WTC11 (cell line): ENCODE results near the gene CNTN1. TPM values are rescaled to one million over a fixed set of nuclear protein-coding genes. Genes with fewer than 3 reads are reported as not detected.

Experiments
- ATAC-seq: fragments of 200-7000 bp; cut with Tn5 transposase; 2 replicates; pipeline ENCODE4 v1.10.0; 2021; ENCODE audit warnings: mild to moderate bottlenecking, moderate library complexity
- CTCF ChIA-PET: fragments of 300-600 bp; sonication (Branson Sonifier 250); formaldehyde crosslinking; loops from one replicate; lab custom pipeline; 2021; ENCODE audit warnings: antibody characterized with exemption; lab: Charles Lee
- POLR2A ChIA-PET: fragments of 350-600 bp; sonication (Branson Sonifier 250); formaldehyde crosslinking; loops from one replicate; lab custom pipeline; 2021; ENCODE audit warnings: antibody characterized with exemption; lab: Charles Lee
- DNase-seq: peaks from one replicate; pipeline ENCODE4 v3.0.0; 2021; ENCODE audit warnings: low spot score
- H3K27ac Mint-ChIP-seq: 2 replicates; pipeline ENCODE4 v1.8.0; 2021; ENCODE audit warnings: mixed read lengths
- H3K27me3 Mint-ChIP-seq: 2 replicates; pipeline ENCODE4 v1.8.0; 2021; ENCODE audit warnings: low read depth, mild to moderate bottlenecking, moderate library complexity, mixed read lengths
- H3K36me3 Mint-ChIP-seq: 2 replicates; pipeline ENCODE4 v1.8.0; 2021; ENCODE audit warnings: mixed read lengths
- H3K4me1 Mint-ChIP-seq: 2 replicates; pipeline ENCODE4 v1.8.0; 2022; ENCODE audit warnings: mixed read lengths
- H3K4me3 Mint-ChIP-seq: 2 replicates; pipeline ENCODE4 v1.8.0; 2021; ENCODE audit warnings: mild to moderate bottlenecking, moderate library complexity, mixed read lengths
- H3K9me3 Mint-ChIP-seq: 2 replicates; pipeline ENCODE4 v1.8.0; 2021; ENCODE audit warnings: mixed read lengths
- ATF6 ChIP-seq: sonication (generic); formaldehyde crosslinking; IDR thresholded peaks from 2 replicates; pipeline ENCODE4 v1.8.1; 2023; ENCODE audit warnings: mild to moderate bottlenecking, missing genetic modification reagents
- E2F4 ChIP-seq: sonication (generic); formaldehyde crosslinking; IDR thresholded peaks from 2 replicates; pipeline ENCODE4 v1.8.1; 2022; ENCODE audit warnings: low read depth, mild to moderate bottlenecking, moderate library complexity, missing genetic modification reagents, borderline replicate concordance
- ESRRA ChIP-seq: sonication (generic); formaldehyde crosslinking; IDR thresholded peaks from 2 replicates; pipeline ENCODE4 v1.8.1; 2022; ENCODE audit warnings: mild to moderate bottlenecking, missing genetic modification reagents, borderline replicate concordance
- FOXJ3 ChIP-seq: sonication (generic); formaldehyde crosslinking; IDR thresholded peaks from 2 replicates; pipeline ENCODE4 v1.9.0; 2021; ENCODE audit warnings: missing genetic modification reagents, mild to moderate bottlenecking, borderline replicate concordance
- IRF2 ChIP-seq: sonication (generic); formaldehyde crosslinking; IDR thresholded peaks from 2 replicates; pipeline ENCODE4 v1.8.0; 2022; ENCODE audit warnings: low read depth, missing genetic modification reagents, borderline replicate concordance
- JUN ChIP-seq: sonication (generic); formaldehyde crosslinking; IDR thresholded peaks from 2 replicates; pipeline ENCODE4 v1.8.0; 2023; ENCODE audit warnings: mild to moderate bottlenecking, missing genetic modification reagents
- MYBL2 ChIP-seq: sonication (generic); formaldehyde crosslinking; IDR thresholded peaks from 2 replicates; pipeline ENCODE4 v1.8.1; 2023; ENCODE audit warnings: mild to moderate bottlenecking, moderate library complexity, missing genetic modification reagents
- PRDM15 ChIP-seq: sonication (generic); formaldehyde crosslinking; IDR thresholded peaks from 2 replicates; pipeline ENCODE4 v1.8.0; 2022; ENCODE audit warnings: missing genetic modification reagents
- PREB ChIP-seq: sonication (generic); formaldehyde crosslinking; IDR thresholded peaks from 2 replicates; pipeline ENCODE4 v1.8.1; 2022; ENCODE audit warnings: mild to moderate bottlenecking, missing genetic modification reagents, moderate library complexity, borderline replicate concordance
- PRRX2 ChIP-seq: fragments of 250-450 bp; sonication (Bioruptor Pico); IDR thresholded peaks from 2 replicates; pipeline ENCODE4 v1.8.0; 2021; ENCODE audit warnings: mild to moderate bottlenecking
- ZBTB21 ChIP-seq: sonication (generic); formaldehyde crosslinking; IDR thresholded peaks from 2 replicates; pipeline ENCODE4 v1.8.1; 2023; ENCODE audit warnings: mild to moderate bottlenecking, missing genetic modification reagents, borderline replicate concordance
- ZNF219 ChIP-seq: sonication (generic); formaldehyde crosslinking; IDR thresholded peaks from 2 replicates; pipeline ENCODE4 v1.8.0; 2023; ENCODE audit warnings: missing genetic modification reagents, mild to moderate bottlenecking, borderline replicate concordance
- ZNF512 ChIP-seq: sonication (generic); formaldehyde crosslinking; IDR thresholded peaks from 2 replicates; pipeline ENCODE4 v1.8.1; 2022; ENCODE audit warnings: missing genetic modification reagents, borderline replicate concordance
- total RNA-seq: library from RNA; stranded (reverse); gene quantifications from 3 replicates; pipeline ENCODE4 v1.2.3, GENCODE V29; 2021
- TF ChIP-seq, protein P1 (sequence below): sonication (generic); formaldehyde crosslinking; IDR thresholded peaks from 2 replicates; pipeline ENCODE4 v1.8.1; 2023; ENCODE audit warnings: mild to moderate bottlenecking, missing genetic modification reagents
- TF ChIP-seq, protein P2 (sequence below): sonication (generic); formaldehyde crosslinking; IDR thresholded peaks from 2 replicates; pipeline ENCODE4 v1.8.1; 2022; ENCODE audit warnings: low read depth, missing genetic modification reagents, borderline replicate concordance
- TF ChIP-seq, protein P3 (sequence below): fragments of 250-450 bp; sonication (Bioruptor Pico); IDR thresholded peaks from 2 replicates; pipeline ENCODE4 v1.9.0; 2021; ENCODE audit warnings: moderate library complexity, mild to moderate bottlenecking, inconsistent platforms, borderline replicate concordance
- TF ChIP-seq, protein P4 (sequence below): sonication (generic); formaldehyde crosslinking; IDR thresholded peaks from 2 replicates; pipeline ENCODE4 v1.8.0; 2022; ENCODE audit warnings: mild to moderate bottlenecking, missing genetic modification reagents
- TF ChIP-seq, protein P5 (sequence below): sonication (generic); formaldehyde crosslinking; IDR thresholded peaks from 2 replicates; pipeline ENCODE4 v1.8.1; 2023; ENCODE audit warnings: mild to moderate bottlenecking, missing genetic modification reagents, moderate library complexity
- TF ChIP-seq, protein P6 (sequence below): sonication (generic); formaldehyde crosslinking; IDR thresholded peaks from 2 replicates; pipeline ENCODE4 v1.8.0; 2022; ENCODE audit warnings: mild to moderate bottlenecking, missing genetic modification reagents

Gene CNTN1
- total RNA-seq, 1 experiment from 2014 or later, result 16.9 TPM

DNA sequence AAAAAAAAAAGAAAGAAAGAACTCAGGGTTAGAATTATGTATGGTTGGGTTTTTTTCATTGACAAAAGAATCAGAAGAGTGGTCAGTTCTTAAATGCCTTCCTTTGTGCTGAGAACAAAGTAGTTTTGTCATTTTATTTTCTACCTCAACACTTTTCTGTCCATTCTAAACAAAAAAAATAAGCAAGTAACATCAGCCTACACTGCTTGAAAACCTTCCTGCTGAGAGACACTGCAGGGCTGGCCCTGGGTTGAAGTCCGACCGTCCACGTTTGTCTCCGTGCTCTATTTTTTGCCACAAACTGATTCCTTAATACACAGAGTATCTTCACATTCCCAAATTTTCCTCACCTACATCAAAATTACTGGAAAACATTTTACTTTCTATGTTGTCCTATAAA, 284.3 kb downstream of the CNTN1 start (continued):
- TF ChIP-seq PRDM15 (no peak), PREB (CRISPR knock-in tag) (no peak), ZBTB21 (CRISPR knock-in tag) (no peak), ZNF219 (CRISPR knock-in tag) (no peak), JUN (no peak), E2F4 (CRISPR knock-in tag) (no peak), ESRRA (no peak), IRF2 (no peak)
- TF ChIP-seq, protein P1, sequence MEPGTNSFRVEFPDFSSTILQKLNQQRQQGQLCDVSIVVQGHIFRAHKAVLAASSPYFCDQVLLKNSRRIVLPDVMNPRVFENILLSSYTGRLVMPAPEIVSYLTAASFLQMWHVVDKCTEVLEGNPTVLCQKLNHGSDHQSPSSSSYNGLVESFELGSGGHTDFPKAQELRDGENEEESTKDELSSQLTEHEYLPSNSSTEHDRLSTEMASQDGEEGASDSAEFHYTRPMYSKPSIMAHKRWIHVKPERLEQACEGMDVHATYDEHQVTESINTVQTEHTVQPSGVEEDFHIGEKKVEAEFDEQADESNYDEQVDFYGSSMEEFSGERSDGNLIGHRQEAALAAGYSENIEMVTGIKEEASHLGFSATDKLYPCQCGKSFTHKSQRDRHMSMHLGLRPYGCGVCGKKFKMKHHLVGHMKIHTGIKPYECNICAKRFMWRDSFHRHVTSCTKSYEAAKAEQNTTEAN (CRISPR knock-in tag), result no peak
- TF ChIP-seq, protein P2, sequence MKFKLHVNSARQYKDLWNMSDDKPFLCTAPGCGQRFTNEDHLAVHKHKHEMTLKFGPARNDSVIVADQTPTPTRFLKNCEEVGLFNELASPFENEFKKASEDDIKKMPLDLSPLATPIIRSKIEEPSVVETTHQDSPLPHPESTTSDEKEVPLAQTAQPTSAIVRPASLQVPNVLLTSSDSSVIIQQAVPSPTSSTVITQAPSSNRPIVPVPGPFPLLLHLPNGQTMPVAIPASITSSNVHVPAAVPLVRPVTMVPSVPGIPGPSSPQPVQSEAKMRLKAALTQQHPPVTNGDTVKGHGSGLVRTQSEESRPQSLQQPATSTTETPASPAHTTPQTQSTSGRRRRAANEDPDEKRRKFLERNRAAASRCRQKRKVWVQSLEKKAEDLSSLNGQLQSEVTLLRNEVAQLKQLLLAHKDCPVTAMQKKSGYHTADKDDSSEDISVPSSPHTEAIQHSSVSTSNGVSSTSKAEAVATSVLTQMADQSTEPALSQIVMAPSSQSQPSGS, result no peak
- TF ChIP-seq, protein P3, sequence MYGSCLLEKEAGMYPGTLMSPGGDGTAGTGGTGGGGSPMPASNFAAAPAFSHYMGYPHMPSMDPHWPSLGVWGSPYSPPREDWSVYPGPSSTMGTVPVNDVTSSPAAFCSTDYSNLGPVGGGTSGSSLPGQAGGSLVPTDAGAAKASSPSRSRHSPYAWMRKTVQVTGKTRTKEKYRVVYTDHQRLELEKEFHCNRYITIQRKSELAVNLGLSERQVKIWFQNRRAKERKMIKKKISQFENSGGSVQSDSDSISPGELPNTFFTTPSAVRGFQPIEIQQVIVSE (CRISPR knock-in tag), result no peak
- TF ChIP-seq, protein P4, sequence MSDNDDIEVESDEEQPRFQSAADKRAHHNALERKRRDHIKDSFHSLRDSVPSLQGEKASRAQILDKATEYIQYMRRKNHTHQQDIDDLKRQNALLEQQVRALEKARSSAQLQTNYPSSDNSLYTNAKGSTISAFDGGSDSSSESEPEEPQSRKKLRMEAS (CRISPR knock-in tag), result no peak
- TF ChIP-seq, protein P5, sequence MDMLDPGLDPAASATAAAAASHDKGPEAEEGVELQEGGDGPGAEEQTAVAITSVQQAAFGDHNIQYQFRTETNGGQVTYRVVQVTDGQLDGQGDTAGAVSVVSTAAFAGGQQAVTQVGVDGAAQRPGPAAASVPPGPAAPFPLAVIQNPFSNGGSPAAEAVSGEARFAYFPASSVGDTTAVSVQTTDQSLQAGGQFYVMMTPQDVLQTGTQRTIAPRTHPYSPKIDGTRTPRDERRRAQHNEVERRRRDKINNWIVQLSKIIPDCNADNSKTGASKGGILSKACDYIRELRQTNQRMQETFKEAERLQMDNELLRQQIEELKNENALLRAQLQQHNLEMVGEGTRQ (CRISPR knock-in tag), result no peak

GRCh38 chr12:40980427-40980961, 288.3 kb downstream of the CNTN1 start:
- ChIA-PET CTCF (no interaction called here), POLR2A (no interaction called here)
- Mint-ChIP-seq H3K27ac (no peak overlapping the region), H3K9me3 (peaks cover 2% of the 10 kb centered on the region; the same call in 1 of the 2 replicates), H3K27me3 (no peaks in the 10 kb centered on the region), H3K4me1 (peaks cover 15% of the 10 kb centered on the region), H3K36me3 (no peaks in the 10 kb centered on the region), H3K4me3 (no peak overlapping the region)
- ATAC-seq, result no peak
- no peak for DNase-seq
- no peak for TF ChIP-seq ZNF512
- TF ChIP-seq ATF6, result no peak
- TF ChIP-seq, protein P6, sequence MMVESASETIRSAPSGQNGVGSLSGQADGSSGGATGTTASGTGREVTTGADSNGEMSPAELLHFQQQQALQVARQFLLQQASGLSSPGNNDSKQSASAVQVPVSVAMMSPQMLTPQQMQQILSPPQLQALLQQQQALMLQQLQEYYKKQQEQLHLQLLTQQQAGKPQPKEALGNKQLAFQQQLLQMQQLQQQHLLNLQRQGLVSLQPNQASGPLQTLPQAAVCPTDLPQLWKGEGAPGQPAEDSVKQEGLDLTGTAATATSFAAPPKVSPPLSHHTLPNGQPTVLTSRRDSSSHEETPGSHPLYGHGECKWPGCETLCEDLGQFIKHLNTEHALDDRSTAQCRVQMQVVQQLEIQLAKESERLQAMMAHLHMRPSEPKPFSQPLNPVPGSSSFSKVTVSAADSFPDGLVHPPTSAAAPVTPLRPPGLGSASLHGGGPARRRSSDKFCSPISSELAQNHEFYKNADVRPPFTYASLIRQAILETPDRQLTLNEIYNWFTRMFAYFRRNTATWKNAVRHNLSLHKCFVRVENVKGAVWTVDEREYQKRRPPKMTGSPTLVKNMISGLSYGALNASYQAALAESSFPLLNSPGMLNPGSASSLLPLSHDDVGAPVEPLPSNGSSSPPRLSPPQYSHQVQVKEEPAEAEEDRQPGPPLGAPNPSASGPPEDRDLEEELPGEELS (CRISPR knock-in tag), result no peak
- TF ChIP-seq FOXJ3, result no peak
- TF ChIP-seq MYBL2 (CRISPR knock-in tag), result no peak
- TF ChIP-seq PRRX2, result no peak
